Esophagus (tissue), 2 donors: Measurements from ENCODE around the gene FFAR1. TPM values are rescaled to one million over a fixed set of nuclear protein-coding genes. Genes with fewer than 3 reads are reported as not detected.
"Not testable (repeated sequence)": the region's sequence is repeated elsewhere in the genome, so short reads cannot be mapped to it uniquely, and the experiment has no call there.

ENCODE experiments used
- H3K27ac ChIP-seq, 2 donors: one replicate each; pipeline ENCODE4 v1.5.1; 2013; ENCODE audit warnings: low read depth in 2 of 2, mild to moderate bottlenecking in 2 of 2, inconsistent platforms in 1 of 2, low read length in 1 of 2, moderate library complexity in 1 of 2
- H3K27me3 ChIP-seq, 2 donors: one replicate each; pipeline ENCODE4 v1.6.1; 2013; ENCODE audit warnings: low read length in 2 of 2, control low read depth in 1 of 2, mild to moderate bottlenecking in 1 of 2; ENCODE audit not compliant: insufficient read depth in 2 of 2, control insufficient read depth in 1 of 2
- H3K36me3 ChIP-seq, 2 donors: one replicate each; pipeline ENCODE4 v1.6.1; 2013; ENCODE audit warnings: low read length in 1 of 2; ENCODE audit not compliant: control insufficient read depth in 2 of 2, insufficient read depth in 2 of 2
- H3K4me1 ChIP-seq, 2 donors: one replicate each; pipeline ENCODE4 v1.6.1; 2013; ENCODE audit warnings: low read length in 1 of 2; ENCODE audit not compliant: control insufficient read depth in 2 of 2, insufficient read depth in 2 of 2
- H3K4me3 ChIP-seq, 2 donors: one replicate each; pipeline ENCODE4 v1.5.1; 2013; ENCODE audit warnings: low read length in 2 of 2, mild to moderate bottlenecking in 2 of 2, low read depth in 1 of 2, moderate library complexity in 1 of 2
- H3K9me3 ChIP-seq, 2 donors: one replicate each; pipeline ENCODE4 v1.6.1; 2013; ENCODE audit warnings: mild to moderate bottlenecking in 2 of 2, low read depth in 1 of 2, low read length in 1 of 2, moderate library complexity in 1 of 2; ENCODE audit not compliant: control insufficient read depth in 2 of 2, insufficient read depth in 1 of 2
- WGBS, 2 donors: extraction: QIAGEN DNeasy Blood & Tissue Kit; methylation state at CpG; one replicate each; pipeline ENCODE4 v1.1.7; 2013; 5-methylcytosine and 5-hydroxymethylcytosine counted together
- polyA plus RNA-seq, 2 donors: library from polyadenylated mRNA; stranded (reverse); fragments of 200-250 nt; gene quantifications; one replicate each; pipeline ENCODE4 v1.2.3, GENCODE V29; 2013
- donor health status: healthy with polysubstance abuse.
- donor health status: Bipolar disorder and iron deficiency.

FFAR1 gene
- polyA plus RNA-seq, 2 donors: not detected

GRCh38 chr19:35363711-35364425 is 16.2 kb downstream of the FFAR1 start:
- Histone ChIP-seq H3K27ac (no peak overlapping the region), H3K27me3 (peaks cover 0 to 2% of the 10 kb centered on the region in 2 donors), H3K4me1 (no peaks in the 10 kb centered on the region), H3K4me3 (no peak overlapping the region), H3K36me3 (no peaks in the 10 kb centered on the region), H3K9me3 (no peaks in the 10 kb centered on the region)
- WGBS, 2 donors: 81 to 86% methylated on average over 13 to 19 of the region's 19 CpGs

- H3K36me3 ChIP-seq: no peaks in the 10 kb centered on the region
- H3K4me3 ChIP-seq: no peak overlapping the region
- WGBS, 2 donors: 88 to 93% methylated on average over 1 to 4 of the region's 4 CpGs
- peaks cover 0 to 2% of the 10 kb centered on the region in 2 donors for H3K27me3 ChIP-seq
- H3K4me1 ChIP-seq: no peaks in the 10 kb centered on the region
- no peak overlapping the region for H3K27ac ChIP-seq
- no peaks in the 10 kb centered on the region for H3K9me3 ChIP-seq
These were observed 17.6 kb downstream of the FFAR1 start for GRCh38 chr19:35365303-35365702.

- Histone ChIP-seq H3K4me3 (no peak overlapping the region), H3K9me3 (no peaks in the 10 kb centered on the region), H3K4me1 (no peaks in the 10 kb centered on the region), H3K27ac (no peak overlapping the region), H3K36me3 (no peaks in the 10 kb centered on the region), H3K27me3 (no peaks in the 10 kb centered on the region)
- 41 to 82% methylated on average over 1 of the region's 1 CpG for WGBS, 2 donors
These were observed 20.7 kb downstream of the FFAR1 start for GRCh38 chr19:35368378-35368777.

GRCh38 chr19:35369522-35369921 is 21.8 kb downstream of the FFAR1 start:
- Histone ChIP-seq H3K27ac (no peak overlapping the region), H3K9me3 (no peaks in the 10 kb centered on the region), H3K36me3 (no peaks in the 10 kb centered on the region), H3K4me1 (no peaks in the 10 kb centered on the region), H3K4me3 (no peak overlapping the region), H3K27me3 (no peaks in the 10 kb centered on the region)

- H3K4me3 ChIP-seq: no peak within 1 kb of the TSS
- no peak within 1 kb of the TSS for H3K27ac ChIP-seq
These were observed 23.0 kb downstream of the FFAR1 start, which contains the start of gene GPR42 for GRCh38 chr19:35370722-35371121. TSS of gene GPR42 (plus strand) at chr19:35371068. CDS start at chr19:35371360, 292 bp downstream.

GRCh38 chr19:35373492-35373891 is 25.8 kb downstream of the FFAR1 start:
- H3K36me3 ChIP-seq: no peaks in the 10 kb centered on the region
- H3K27ac ChIP-seq: no peak overlapping the region
- H3K9me3 ChIP-seq: no peaks in the 10 kb centered on the region
- 83 to 84% methylated on average over 7 of the region's 7 CpGs for WGBS, 2 donors
- no peaks in the 10 kb centered on the region for H3K27me3 ChIP-seq
- no peak overlapping the region for H3K4me3 ChIP-seq
- no peaks in the 10 kb centered on the region for H3K4me1 ChIP-seq

More at GRCh38 chr19:35370722-35371121, 23.0 kb downstream of the FFAR1 start, which contains the start of gene GPR42:
- Histone ChIP-seq H3K36me3 (no peaks in the 10 kb centered on the region), H3K27me3 (no peaks in the 10 kb centered on the region), H3K9me3 (no peaks in the 10 kb centered on the region), H3K4me1 (no peaks in the 10 kb centered on the region)
- WGBS, 2 donors: 88 to 94% methylated on average over 6 to 7 of the region's 8 CpGs

GRCh38 chr19:35374031-35374430 is 26.3 kb downstream of the FFAR1 start:
- H3K4me3 ChIP-seq, H3K36me3 ChIP-seq, H3K27me3 ChIP-seq, H3K27ac ChIP-seq, H3K9me3 ChIP-seq, H3K4me1 ChIP-seq: not testable (repeated sequence)

- Histone ChIP-seq H3K4me3 (no peak overlapping the region), H3K4me1 (no peaks in the 10 kb centered on the region), H3K27ac (no peak overlapping the region), H3K27me3 (no peaks in the 10 kb centered on the region), H3K36me3 (no peaks in the 10 kb centered on the region), H3K9me3 (no peaks in the 10 kb centered on the region)
- WGBS, 2 donors: 85 to 86% methylated on average over 12 of the region's 12 CpGs
These were observed 28.0 kb downstream of the FFAR1 start for GRCh38 chr19:35375505-35376307.

GRCh38 chr19:35377656-35378055 is 30.0 kb downstream of the FFAR1 start:
- Histone ChIP-seq H3K27ac (no peak overlapping the region), H3K27me3 (no peaks in the 10 kb centered on the region), H3K9me3 (no peaks in the 10 kb centered on the region), H3K36me3 (no peaks in the 10 kb centered on the region), H3K4me1 (no peaks in the 10 kb centered on the region), H3K4me3 (no peak overlapping the region)
- 48 to 51% methylated on average over 1 of the region's 1 CpG for WGBS, 2 donors
